Measurements from ENCODE around the gene BLVRA. TPM values are rescaled to one million over a fixed set of nuclear protein-coding genes. Genes with fewer than 3 reads are reported as not detected.

The BLVRA gene
- total RNA-seq, 1 experiment from 2014 or later, result 40.7 TPM

- Histone ChIP-seq H4K8ac (replicated peaks; ENCODE audit: insufficient read length, low read depth, low read length) (no peak overlapping the region), H3K79me1 (ENCODE audit: insufficient read depth, low read depth, low read length, poor library complexity, severe bottlenecking) (no peaks in the 10 kb centered on the region), H2AFZ (ENCODE audit: low read length) (no peak overlapping the region), H3T11ph (ENCODE audit: low read length) (no peak overlapping the region), H3K27ac (ENCODE audit: insufficient read length, low read depth, low read length) (no peak overlapping the region), H3K18ac (ENCODE audit: insufficient read length, low read depth, low read length) (no peak overlapping the region), H3K23me2 (ENCODE audit: insufficient read length, low read depth, low read length, poor library complexity, severe bottlenecking) (no peaks in the 10 kb centered on the region), H4K20me1 (ENCODE audit: control insufficient read depth, insufficient read depth, insufficient read length) (no peaks in the 10 kb centered on the region), H3K9ac (ENCODE audit: extremely low read depth, insufficient read length, low read length) (no peak overlapping the region), H3K56ac (ENCODE audit: insufficient read length, low read depth, low read length) (no peak overlapping the region), H3K79me2 (ENCODE audit: insufficient read depth, low read length) (no peaks in the 10 kb centered on the region), H2AK5ac (ENCODE audit: insufficient read length, low read length) (no peak overlapping the region), H3K14ac (ENCODE audit: insufficient read depth, low read length) (no peak overlapping the region), H3K4me1 (ENCODE audit: insufficient read depth, low read length) (no peaks in the 10 kb centered on the region), H2BK15ac (ENCODE audit: low read depth, low read length) (no peak overlapping the region), H3K27me3 (ENCODE audit: insufficient read depth, low read length) (no peaks in the 10 kb centered on the region), H3K9me3 (ENCODE audit: control insufficient read depth, low read depth, low read length) (no peaks in the 10 kb centered on the region), H2BK5ac (ENCODE audit: insufficient read length, low read length) (no peak overlapping the region), H4K5ac (ENCODE audit: insufficient read length, low read depth, low read length) (no peak overlapping the region), H2BK12ac (ENCODE audit: insufficient read length, low read depth, low read length) (no peak overlapping the region), H3K4ac (ENCODE audit: low read depth, low read length) (no peak overlapping the region), H2BK20ac (ENCODE audit: low read depth, low read length, poor library complexity, severe bottlenecking) (no peak overlapping the region), H3K23ac (ENCODE audit: insufficient read length, low read depth, low read length) (no peak overlapping the region), H2BK120ac (ENCODE audit: low read depth, low read length, poor library complexity, severe bottlenecking) (no peak overlapping the region), H3K4me2 (ENCODE audit: insufficient read depth, insufficient read length, low read length) (no peak overlapping the region), H4K91ac (ENCODE audit: insufficient read length, low read depth, low read length) (no peak overlapping the region)
- Mint-ChIP-seq H3K36me3 (ENCODE audit: insufficient read depth in 1 of 3, low read depth in 3 of 3) (no peaks in the 10 kb centered on the region; a peak in 1 of 7 replicates), H3K27ac (no peak overlapping the region), H3K4me1 (peaks cover 11 to 12% of the 10 kb centered on the region in 2 experiments), H3K9me3 (no peaks in the 10 kb centered on the region), H3K27me3 (ENCODE audit: low read depth) (no peaks in the 10 kb centered on the region), H3K4me3 (no peak overlapping the region)
- no peak for TF ChIP-seq CTCF (conservative IDR thresholded peaks at IDR 0.05)
- WGBS (ENCODE audit: extremely low coverage, insufficient read length, low lambda C conversion rate), result no CpG with 5 or more reads among the region's 2 CpGs
- no peak for DNase-seq
Measured at GRCh38 chr7:43844662-43845061, 86.2 kb downstream of the BLVRA start.

Measured in H9 (cell line).